ENCODE measurements around the gene ABCC8.

The ABCC8 gene

DNA sequence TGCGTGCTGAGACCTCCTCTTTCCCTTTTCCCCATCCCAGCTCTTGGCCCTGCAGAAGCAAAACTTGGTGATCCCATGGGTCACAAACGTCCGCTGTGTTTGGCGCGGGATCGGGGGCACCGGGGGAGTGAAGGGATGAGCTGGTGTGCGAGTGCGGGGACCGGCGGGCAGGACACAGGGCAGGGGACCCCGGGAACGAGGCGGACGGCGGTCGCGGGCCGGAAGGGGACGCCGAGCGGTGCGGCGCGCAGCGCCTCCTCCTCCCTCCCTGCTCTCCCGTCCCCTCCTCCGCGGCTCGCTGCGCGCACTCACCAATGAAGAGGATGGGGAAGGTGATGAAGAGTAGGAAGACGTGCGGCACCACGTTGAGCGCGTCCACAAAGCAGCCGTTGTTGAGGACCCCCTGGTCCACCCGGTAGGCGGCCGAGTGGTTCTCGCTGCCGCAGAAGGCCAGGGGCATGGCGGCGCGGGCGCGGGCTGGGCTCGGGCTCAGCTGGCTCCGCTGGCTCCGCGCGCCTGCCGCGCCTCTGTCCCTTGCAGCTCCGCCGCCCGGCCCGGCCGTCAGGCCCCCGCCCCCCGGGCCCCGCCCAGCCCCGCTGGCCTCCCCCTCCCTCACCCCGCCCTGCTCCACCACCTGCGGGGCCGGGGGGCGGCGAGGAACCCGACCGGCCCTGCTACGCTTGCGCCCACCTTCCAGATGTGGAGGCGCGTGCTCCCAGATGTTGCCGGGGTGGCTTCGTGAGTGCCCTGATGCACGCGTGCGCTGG lies at the start of gene ABCC8:
Gene ABCC8 (minus strand): TSS at position 529 of the 767 bp plus-strand sequence. CDS start 69 bp downstream, at position 460.
- no peaks in the 10 kb centered on the region for H3K36me3 ChIP-seq (ENCODE audit: control insufficient read depth in 2 of 2, insufficient read depth in 2 of 2, low read length in 2 of 2)
- H3K4me3 ChIP-seq (ENCODE audit: low read length in 2 of 2) = peak within 1 kb of the TSS; percentile 22 to 35
- peaks cover 4% of the 10 kb centered on the region for H3K4me1 ChIP-seq (ENCODE audit: control insufficient read depth, insufficient read depth, low read length)
- no peak within 1 kb of the TSS for H3K27ac ChIP-seq (ENCODE audit: low read length)
- no peak within 1 kb of the TSS for H3K9ac ChIP-seq (ENCODE audit: low read length in 2 of 2)
- peaks cover 34% of the 10 kb centered on the region in 2 donors for H3K27me3 ChIP-seq (ENCODE audit: control insufficient read depth in 1 of 2, insufficient read depth in 2 of 2, low read length in 2 of 2)
- no peaks in the 10 kb centered on the region for H3K9me3 ChIP-seq (ENCODE audit: control insufficient read depth in 2 of 2, low read length in 2 of 2)

DNA sequence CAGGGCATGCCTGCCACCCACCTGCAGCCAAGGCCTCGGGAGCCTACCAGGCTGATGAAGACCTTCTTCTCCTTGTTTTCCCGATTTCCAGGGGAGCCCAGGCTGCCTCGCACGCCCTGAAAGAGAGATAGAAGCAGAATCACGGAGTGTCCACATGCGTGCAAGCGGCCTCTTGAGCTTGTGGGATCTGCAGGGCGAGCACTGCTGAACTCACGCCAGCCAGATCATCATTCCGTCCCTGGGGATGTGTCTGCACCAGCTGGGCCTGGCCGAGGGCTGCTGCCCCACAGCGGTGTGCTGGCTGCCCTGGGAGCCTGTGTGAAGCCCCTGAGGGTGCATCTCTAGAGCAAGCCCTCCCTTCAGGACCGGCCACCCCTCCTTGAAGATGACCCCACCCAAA lies 49.7 kb upstream of the ABCC8 start:
- Histone ChIP-seq H3K4me3 (ENCODE audit: low read length in 2 of 2) (no peak overlapping the region), H3K4me1 (ENCODE audit: control insufficient read depth, insufficient read depth, low read length) (no peaks in the 10 kb centered on the region), H3K9ac (ENCODE audit: low read length in 2 of 2) (no peak overlapping the region), H3K36me3 (ENCODE audit: control insufficient read depth in 2 of 2, insufficient read depth in 2 of 2, low read length in 2 of 2) (no peaks in the 10 kb centered on the region), H3K9me3 (ENCODE audit: control insufficient read depth in 2 of 2, low read length in 2 of 2) (no peaks in the 10 kb centered on the region), H3K27ac (ENCODE audit: low read length) (no peak overlapping the region), H3K27me3 (ENCODE audit: control insufficient read depth in 1 of 2, insufficient read depth in 2 of 2, low read length in 2 of 2) (peaks cover 0 to 4% of the 10 kb centered on the region in 2 donors)

- Histone ChIP-seq H3K4me3 (ENCODE audit: low read length in 2 of 2) (no peak overlapping the region), H3K4me1 (ENCODE audit: control insufficient read depth, insufficient read depth, low read length) (no peaks in the 10 kb centered on the region), H3K9me3 (ENCODE audit: control insufficient read depth in 2 of 2, low read length in 2 of 2) (no peaks in the 10 kb centered on the region), H3K27me3 (ENCODE audit: control insufficient read depth in 1 of 2, insufficient read depth in 2 of 2, low read length in 2 of 2) (peaks cover 0 to 4% of the 10 kb centered on the region in 2 donors), H3K36me3 (ENCODE audit: control insufficient read depth in 2 of 2, insufficient read depth in 2 of 2, low read length in 2 of 2) (no peaks in the 10 kb centered on the region), H3K9ac (ENCODE audit: low read length in 2 of 2) (no peak overlapping the region), H3K27ac (ENCODE audit: low read length) (no peak overlapping the region)
These were observed 48.9 kb upstream of the ABCC8 start for GRCh38 chr11:17525570-17525969.

GRCh38 chr11:17524221-17524620 lies 47.6 kb upstream of the ABCC8 start:
- no peak overlapping the region for H3K4me3 ChIP-seq (ENCODE audit: low read length in 2 of 2)
- no peaks in the 10 kb centered on the region for H3K9me3 ChIP-seq (ENCODE audit: control insufficient read depth in 2 of 2, low read length in 2 of 2)
- no peaks in the 10 kb centered on the region for H3K36me3 ChIP-seq (ENCODE audit: control insufficient read depth in 2 of 2, insufficient read depth in 2 of 2, low read length in 2 of 2)

GRCh38 chr11:17522655-17523054 lies 46.0 kb upstream of the ABCC8 start:
- H3K27me3 ChIP-seq (ENCODE audit: control insufficient read depth in 1 of 2, insufficient read depth in 2 of 2, low read length in 2 of 2) = no peaks in the 10 kb centered on the region
- no peak overlapping the region for H3K4me3 ChIP-seq (ENCODE audit: low read length in 2 of 2)
- no peaks in the 10 kb centered on the region for H3K36me3 ChIP-seq (ENCODE audit: control insufficient read depth in 2 of 2, insufficient read depth in 2 of 2, low read length in 2 of 2)
- no peaks in the 10 kb centered on the region for H3K9me3 ChIP-seq (ENCODE audit: control insufficient read depth in 2 of 2, low read length in 2 of 2)
- H3K9ac ChIP-seq (ENCODE audit: low read length in 2 of 2) = no peak overlapping the region
- no peaks in the 10 kb centered on the region for H3K4me1 ChIP-seq (ENCODE audit: control insufficient read depth, insufficient read depth, low read length)
- H3K27ac ChIP-seq (ENCODE audit: low read length) = no peak overlapping the region

More at GRCh38 chr11:17524221-17524620, 47.6 kb upstream of the ABCC8 start:
- no peak overlapping the region for H3K9ac ChIP-seq (ENCODE audit: low read length in 2 of 2)
- no peak overlapping the region for H3K27ac ChIP-seq (ENCODE audit: low read length)
- H3K4me1 ChIP-seq (ENCODE audit: control insufficient read depth, insufficient read depth, low read length) = no peaks in the 10 kb centered on the region
- H3K27me3 ChIP-seq (ENCODE audit: control insufficient read depth in 1 of 2, insufficient read depth in 2 of 2, low read length in 2 of 2) = peaks cover 0 to 4% of the 10 kb centered on the region in 2 donors

DNA sequence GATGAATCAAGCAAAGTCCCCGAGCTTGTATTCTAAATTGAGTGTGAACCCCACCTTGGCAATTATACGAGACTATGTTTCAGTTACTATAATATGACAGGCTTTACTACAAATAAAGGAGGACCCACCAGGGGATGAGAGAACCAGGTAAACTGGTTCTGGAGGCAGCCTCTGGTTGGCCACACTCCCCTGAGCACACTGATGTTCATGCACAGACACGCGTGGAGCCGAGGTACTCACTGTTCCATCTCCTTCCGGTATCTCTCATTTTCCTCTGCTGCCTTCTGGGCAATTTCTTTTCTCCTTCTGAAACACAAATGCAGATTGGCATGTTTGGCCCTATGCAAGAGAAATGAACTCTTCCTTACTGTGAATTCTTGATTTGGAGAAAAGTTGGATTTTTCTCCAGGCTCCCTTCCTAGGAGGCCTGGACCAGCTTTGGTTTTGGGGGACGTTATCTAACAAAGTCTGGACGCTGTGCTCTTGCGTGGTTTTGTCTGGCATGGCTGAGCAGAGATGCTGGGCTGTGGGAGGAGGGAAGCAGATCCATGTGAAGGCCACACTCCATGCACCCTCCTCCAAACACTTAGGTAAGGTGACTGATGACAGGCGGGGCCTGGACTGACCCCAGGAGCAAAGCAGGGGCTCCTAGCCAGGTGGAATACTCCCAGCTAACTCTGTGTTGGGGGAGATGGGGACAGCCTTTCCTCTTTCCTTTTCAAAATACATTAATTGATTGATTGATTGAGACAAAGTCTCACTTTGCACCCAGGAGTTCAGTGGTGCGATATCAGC lies 44.7 kb upstream of the ABCC8 start:
- Histone ChIP-seq H3K9me3 (ENCODE audit: control insufficient read depth in 2 of 2, low read length in 2 of 2) (no peaks in the 10 kb centered on the region), H3K27ac (ENCODE audit: low read length) (no peak overlapping the region), H3K36me3 (ENCODE audit: control insufficient read depth in 2 of 2, insufficient read depth in 2 of 2, low read length in 2 of 2) (no peaks in the 10 kb centered on the region), H3K9ac (ENCODE audit: low read length in 2 of 2) (no peak overlapping the region), H3K27me3 (ENCODE audit: control insufficient read depth in 1 of 2, insufficient read depth in 2 of 2, low read length in 2 of 2) (no peaks in the 10 kb centered on the region), H3K4me1 (ENCODE audit: control insufficient read depth, insufficient read depth, low read length) (no peaks in the 10 kb centered on the region), H3K4me3 (ENCODE audit: low read length in 2 of 2) (no peak overlapping the region)

GRCh38 chr11:17519061-17519885 lies 42.6 kb upstream of the ABCC8 start:
- no peaks in the 10 kb centered on the region for H3K9me3 ChIP-seq (ENCODE audit: control insufficient read depth in 2 of 2, low read length in 2 of 2)
- H3K9ac ChIP-seq (ENCODE audit: low read length in 2 of 2) = no peak overlapping the region
- no peak overlapping the region for H3K27ac ChIP-seq (ENCODE audit: low read length)
- no peaks in the 10 kb centered on the region for H3K4me1 ChIP-seq (ENCODE audit: control insufficient read depth, insufficient read depth, low read length)
- no peaks in the 10 kb centered on the region for H3K36me3 ChIP-seq (ENCODE audit: control insufficient read depth in 2 of 2, insufficient read depth in 2 of 2, low read length in 2 of 2)
- H3K4me3 ChIP-seq (ENCODE audit: low read length in 2 of 2) = no peak overlapping the region
- H3K27me3 ChIP-seq (ENCODE audit: control insufficient read depth in 1 of 2, insufficient read depth in 2 of 2, low read length in 2 of 2) = no peaks in the 10 kb centered on the region

- Histone ChIP-seq H3K4me3 (ENCODE audit: low read length in 2 of 2) (no peak overlapping the region), H3K36me3 (ENCODE audit: control insufficient read depth in 2 of 2, insufficient read depth in 2 of 2, low read length in 2 of 2) (no peaks in the 10 kb centered on the region), H3K27ac (ENCODE audit: low read length) (no peak overlapping the region), H3K9ac (ENCODE audit: low read length in 2 of 2) (no peak overlapping the region), H3K27me3 (ENCODE audit: control insufficient read depth in 1 of 2, insufficient read depth in 2 of 2, low read length in 2 of 2) (no peaks in the 10 kb centered on the region), H3K9me3 (ENCODE audit: control insufficient read depth in 2 of 2, low read length in 2 of 2) (no peaks in the 10 kb centered on the region), H3K4me1 (ENCODE audit: control insufficient read depth, insufficient read depth, low read length) (no peaks in the 10 kb centered on the region)
These were observed 41.7 kb upstream of the ABCC8 start for GRCh38 chr11:17518366-17518765.

DNA sequence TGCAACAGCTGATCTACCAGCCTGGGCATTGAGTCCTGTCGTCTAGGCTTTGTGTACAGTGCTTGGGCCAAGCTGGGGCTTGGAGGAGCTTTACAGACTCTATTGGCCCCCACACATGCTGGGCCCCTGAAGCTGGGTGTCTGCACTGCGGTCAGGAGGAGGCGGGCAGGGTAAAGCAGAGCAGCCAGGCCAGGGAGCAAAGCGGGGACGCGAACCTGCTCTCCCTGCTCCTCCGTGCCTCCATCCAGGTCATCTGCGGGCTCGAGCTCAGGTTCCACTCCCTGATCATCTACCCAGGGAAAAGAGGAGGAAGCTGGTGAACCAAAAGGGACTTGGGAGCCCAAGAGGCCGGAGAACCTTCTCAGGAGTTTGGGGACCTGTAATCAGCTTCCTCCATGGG lies 40.5 kb upstream of the ABCC8 start:
- Histone ChIP-seq H3K9me3 (ENCODE audit: control insufficient read depth in 2 of 2, low read length in 2 of 2) (no peaks in the 10 kb centered on the region), H3K4me1 (ENCODE audit: control insufficient read depth, insufficient read depth, low read length) (no peaks in the 10 kb centered on the region), H3K9ac (ENCODE audit: low read length in 2 of 2) (no peak overlapping the region), H3K27ac (ENCODE audit: low read length) (no peak overlapping the region), H3K4me3 (ENCODE audit: low read length in 2 of 2) (no peak overlapping the region), H3K27me3 (ENCODE audit: control insufficient read depth in 1 of 2, insufficient read depth in 2 of 2, low read length in 2 of 2) (peaks cover 0 to 2% of the 10 kb centered on the region in 2 donors), H3K36me3 (ENCODE audit: control insufficient read depth in 2 of 2, insufficient read depth in 2 of 2, low read length in 2 of 2) (no peaks in the 10 kb centered on the region)

GRCh38 chr11:17516551-17517150 lies 40.0 kb upstream of the ABCC8 start:
- no peaks in the 10 kb centered on the region for H3K36me3 ChIP-seq (ENCODE audit: control insufficient read depth in 2 of 2, insufficient read depth in 2 of 2, low read length in 2 of 2)
- no peaks in the 10 kb centered on the region for H3K4me1 ChIP-seq (ENCODE audit: control insufficient read depth, insufficient read depth, low read length)
- H3K4me3 ChIP-seq (ENCODE audit: low read length in 2 of 2) = no peak overlapping the region
- peaks cover 2 to 3% of the 10 kb centered on the region in 2 donors for H3K27me3 ChIP-seq (ENCODE audit: control insufficient read depth in 1 of 2, insufficient read depth in 2 of 2, low read length in 2 of 2)
- no peak overlapping the region for H3K9ac ChIP-seq (ENCODE audit: low read length in 2 of 2)
- no peak overlapping the region for H3K27ac ChIP-seq (ENCODE audit: low read length)
- H3K9me3 ChIP-seq (ENCODE audit: control insufficient read depth in 2 of 2, low read length in 2 of 2) = no peaks in the 10 kb centered on the region
